Left colon (tissue), 2 donors: ENCODE data around the gene TRABD2A. TPM values are rescaled to one million over a fixed set of nuclear protein-coding genes. Genes with fewer than 3 reads are reported as not detected.

Experiments used
- ATAC-seq: fragments of 200-7000 bp; cut with Tn5 transposase; one replicate; pipeline ENCODE4 v1.9.1; 2020; ENCODE audit warnings: mild to moderate bottlenecking, moderate library complexity
- DNase-seq, 2 donors: peaks; one replicate each; pipeline ENCODE4 v3.0.0-alpha.2; 2020
- intact Hi-C, 2 donors: fragments of 100-400 bp; cut with DNase I in 1 of 2; cut with micrococcal nuclease in 1 of 2; formaldehyde crosslinking; loops; one replicate each; pipeline versions ENCODE4 v1.11.2 to v1.14.0; 2022; cut with DNase I, micrococcal nuclease
- total RNA-seq, 2 donors: library from RNA; stranded (reverse); fragmentation: NEBNext Ultra II Directional; extraction: Animal tissue kit (Norgen Biotek cat#: 25700); gene quantifications; one replicate each; pipeline ENCODE4 v1.2.1, GENCODE V29; 2021
- donor health status: DM: no; HTN: no; CAD: no.
- donor health status: DM: yes; HTN: yes; CAD: no.

TRABD2A gene
- total RNA-seq, 2 donors from 2014 or later, result 89.8 to 101 TPM

- DNase-seq (peak; percentile 62 to 77), ATAC-seq (peak; percentile 40)
- intact Hi-C loops, result no loop called here
Observed at GRCh38 chr2:84906108-84906899, 25.4 kb upstream of the TRABD2A start.

GRCh38 chr2:84905181-84906107 lies 24.6 kb upstream of the TRABD2A start, which contains the start of gene TMSB10:
Gene TMSB10 (plus strand): TSS chr2:84905656.
- DNase-seq (peak; percentile 90 to 94), ATAC-seq (peak; percentile 80)
- intact Hi-C loops, result no loop called here

GRCh38 chr2:84904717-84905174 lies 23.9 kb upstream of the TRABD2A start:
- intact Hi-C loops, result no loop called here
- ATAC-seq (peak; percentile 48), DNase-seq (peak; percentile 83 to 92)

GRCh38 chr2:84904151-84904550 lies 23.3 kb upstream of the TRABD2A start:
- ATAC-seq, result no peak
- intact Hi-C loops, result no loop called here
- DNase-seq, result no peak

GRCh38 chr2:84902526-84902925 lies 21.6 kb upstream of the TRABD2A start:
- ATAC-seq, result no peak

GRCh38 chr2:84901593-84902120 lies 20.8 kb upstream of the TRABD2A start:
- DNase-seq, result no peak
- intact Hi-C loops, result no loop called here
- no peak for ATAC-seq

More at GRCh38 chr2:84902526-84902925, 21.6 kb upstream of the TRABD2A start:
- intact Hi-C loops, result no loop called here
- no peak for DNase-seq

GRCh38 chr2:84900971-84901370 lies 20.1 kb upstream of the TRABD2A start:
- intact Hi-C loops, result no loop called here
- DNase-seq (no peak), ATAC-seq (no peak)

GRCh38 chr2:84899304-84900204 lies 18.7 kb upstream of the TRABD2A start:
- no peak for DNase-seq
- no peak for ATAC-seq
- intact Hi-C loops, result no loop called here

GRCh38 chr2:84897773-84898172 lies 16.9 kb upstream of the TRABD2A start:
- ATAC-seq (no peak), DNase-seq (no peak)
- intact Hi-C loops, result no loop called here

GRCh38 chr2:84896567-84896966 lies 15.7 kb upstream of the TRABD2A start:
- intact Hi-C loops, result no loop called here
- ATAC-seq (no peak), DNase-seq (no peak)

GRCh38 chr2:84894758-84895520 lies 14.1 kb upstream of the TRABD2A start:
- ATAC-seq (no peak), DNase-seq (no peak)
- intact Hi-C loops, result no loop called here

- DNase-seq (no peak), ATAC-seq (peak; percentile 37)
- intact Hi-C loops, result no loop called here
Observed at GRCh38 chr2:84894131-84894586, 13.3 kb upstream of the TRABD2A start.

- ATAC-seq (no peak), DNase-seq (no peak)
- intact Hi-C loops, result no loop called here
Observed at GRCh38 chr2:84891355-84892010, 10.6 kb upstream of the TRABD2A start.

GRCh38 chr2:84889332-84889731 lies 8.4 kb upstream of the TRABD2A start:
- intact Hi-C loops, result no loop called here
- no peak for DNase-seq
- ATAC-seq, result peak; percentile 6

GRCh38 chr2:84888401-84889276 lies 7.8 kb upstream of the TRABD2A start:
- ATAC-seq (peak; percentile 91), DNase-seq (peak in 1 of 2 donors; percentile 64)
- intact Hi-C loops, result no loop called here

- ATAC-seq (no peak), DNase-seq (no peak)
- intact Hi-C loops, result no loop called here
Observed at GRCh38 chr2:84886791-84887190, 5.9 kb upstream of the TRABD2A start.
